GM12865 (cell line): ENCODE results near the gene F12.

Source experiments
- DNase-seq: peaks from one replicate; pipeline ENCODE4 v3.0.0; 2010; ENCODE audit warnings: low read depth
- H3K4me3 ChIP-seq: 2 replicates; pipeline ENCODE4 v1.5.1; 2011; ENCODE audit warnings: mild to moderate bottlenecking, low read depth, low read length, control low read depth
- TF ChIP-seq, protein P1 (sequence below): IDR thresholded peaks from 2 replicates; pipeline ENCODE4 v1.5.1; 2011; ENCODE audit warnings: low read length, control low read depth, low read depth, inconsistent platforms; ENCODE audit not compliant: insufficient read depth; ENCODE audit errors: missing control alignments

Gene F12

DNA sequence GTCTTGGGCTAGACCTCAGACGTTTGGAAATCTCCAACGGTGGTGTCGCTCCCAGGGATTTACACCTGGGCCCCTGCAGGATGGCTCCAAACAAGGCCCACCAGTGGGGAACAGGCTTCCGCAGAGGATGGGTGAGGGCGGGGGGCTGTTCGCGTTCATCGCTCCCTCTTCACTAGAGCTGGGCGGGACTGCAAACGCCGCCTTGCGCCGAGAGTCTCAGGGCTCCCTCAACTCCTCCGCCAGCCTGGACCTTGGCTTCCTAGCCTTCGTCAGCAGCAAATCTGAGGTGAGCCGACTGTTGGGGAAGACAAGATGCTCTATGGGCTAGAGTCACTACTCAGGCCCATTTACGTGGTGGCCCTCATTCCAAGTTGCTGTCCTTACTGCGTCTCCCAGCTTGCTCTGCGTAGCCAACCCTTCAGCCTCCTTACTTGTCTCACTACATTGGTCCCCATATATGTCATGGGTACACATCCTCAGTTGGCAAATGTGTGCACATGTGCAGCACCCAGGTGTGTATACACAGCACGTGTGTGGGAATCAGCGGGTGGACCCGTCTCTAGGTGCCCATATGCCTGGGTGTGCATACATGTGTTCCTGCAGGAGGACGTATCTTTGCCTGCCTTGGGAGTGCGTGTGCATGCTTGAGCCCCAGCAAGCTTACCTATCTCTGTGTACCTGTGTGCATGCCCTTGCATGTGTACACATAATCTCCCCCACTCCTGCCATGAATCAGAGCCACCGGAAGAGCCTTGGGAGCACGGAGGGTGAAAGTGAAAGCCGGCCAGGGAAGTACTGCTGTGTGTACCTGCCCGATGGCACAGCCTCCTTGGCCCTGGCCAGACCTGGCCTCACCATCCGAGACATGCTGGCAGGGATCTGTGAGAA, 41.1 kb downstream of the F12 start:
- peak; percentile 51 for DNase-seq
- H3K4me3 ChIP-seq: no peak overlapping the region
- TF ChIP-seq, protein P1, sequence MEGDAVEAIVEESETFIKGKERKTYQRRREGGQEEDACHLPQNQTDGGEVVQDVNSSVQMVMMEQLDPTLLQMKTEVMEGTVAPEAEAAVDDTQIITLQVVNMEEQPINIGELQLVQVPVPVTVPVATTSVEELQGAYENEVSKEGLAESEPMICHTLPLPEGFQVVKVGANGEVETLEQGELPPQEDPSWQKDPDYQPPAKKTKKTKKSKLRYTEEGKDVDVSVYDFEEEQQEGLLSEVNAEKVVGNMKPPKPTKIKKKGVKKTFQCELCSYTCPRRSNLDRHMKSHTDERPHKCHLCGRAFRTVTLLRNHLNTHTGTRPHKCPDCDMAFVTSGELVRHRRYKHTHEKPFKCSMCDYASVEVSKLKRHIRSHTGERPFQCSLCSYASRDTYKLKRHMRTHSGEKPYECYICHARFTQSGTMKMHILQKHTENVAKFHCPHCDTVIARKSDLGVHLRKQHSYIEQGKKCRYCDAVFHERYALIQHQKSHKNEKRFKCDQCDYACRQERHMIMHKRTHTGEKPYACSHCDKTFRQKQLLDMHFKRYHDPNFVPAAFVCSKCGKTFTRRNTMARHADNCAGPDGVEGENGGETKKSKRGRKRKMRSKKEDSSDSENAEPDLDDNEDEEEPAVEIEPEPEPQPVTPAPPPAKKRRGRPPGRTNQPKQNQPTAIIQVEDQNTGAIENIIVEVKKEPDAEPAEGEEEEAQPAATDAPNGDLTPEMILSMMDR: no peak

DNA sequence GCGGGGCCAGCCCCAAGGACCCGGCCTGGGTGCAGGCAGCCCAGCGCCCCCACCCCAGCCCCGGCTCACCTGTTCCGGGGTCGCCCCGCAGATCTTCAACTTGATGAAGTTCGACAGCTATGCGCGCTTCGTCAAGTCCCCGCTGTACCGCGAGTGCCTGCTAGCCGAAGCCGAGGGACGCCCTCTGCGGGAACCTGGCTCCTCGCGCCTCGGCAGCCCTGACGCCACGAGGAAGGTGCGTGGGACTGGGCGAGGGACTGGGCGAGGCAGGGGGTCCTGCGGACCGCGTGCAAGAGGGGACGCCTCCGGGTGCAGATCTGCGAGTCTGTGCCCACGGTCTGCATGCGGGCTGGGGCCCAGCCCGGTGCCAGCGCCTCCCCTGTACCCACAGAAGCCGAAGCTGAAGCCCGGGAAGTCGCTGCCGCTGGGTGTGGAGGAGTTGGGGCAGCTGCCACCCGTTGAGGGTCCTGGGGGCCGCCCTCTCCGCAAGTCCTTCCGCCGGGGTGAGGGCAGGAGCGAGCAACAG, 42.0 kb downstream of the F12 start:
- no peak overlapping the region for H3K4me3 ChIP-seq
- no peak for DNase-seq
- TF ChIP-seq, protein P1: no peak

DNA sequence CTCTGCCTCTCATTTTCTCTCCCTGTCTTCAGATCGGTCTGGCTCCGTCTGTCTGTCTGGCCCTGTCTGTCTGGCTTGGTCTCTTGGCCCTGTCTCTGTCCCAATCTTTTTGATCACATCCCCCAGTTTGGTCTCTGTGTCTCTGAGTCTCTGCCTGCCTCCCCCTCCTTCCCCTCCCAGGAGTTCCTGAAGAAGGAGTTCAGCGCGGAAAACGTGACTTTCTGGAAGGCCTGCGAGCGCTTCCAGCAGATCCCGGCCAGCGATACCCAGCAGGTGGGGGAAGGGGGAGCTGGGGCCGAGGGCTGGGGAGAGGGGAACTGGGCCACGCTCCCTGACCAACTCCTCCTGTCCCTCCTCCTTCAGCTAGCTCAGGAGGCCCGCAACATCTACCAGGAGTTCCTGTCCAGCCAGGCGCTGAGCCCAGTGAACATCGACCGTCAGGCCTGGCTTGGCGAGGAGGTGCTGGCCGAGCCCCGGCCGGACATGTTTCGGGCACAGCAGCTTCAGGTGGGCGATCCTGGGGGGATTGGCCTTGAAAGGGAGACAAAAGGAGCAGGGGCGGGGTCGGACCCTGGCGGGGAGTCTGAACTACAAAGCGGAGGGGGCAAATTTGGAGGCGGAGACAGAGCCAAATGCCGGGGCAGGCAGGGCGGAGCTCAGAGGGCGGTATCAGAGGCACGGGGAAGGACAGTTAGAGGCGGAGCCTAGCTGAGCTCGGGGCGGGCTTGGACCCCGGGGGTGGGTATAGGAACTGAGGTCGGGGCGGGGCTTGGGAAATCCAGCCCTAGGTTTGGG, 42.6 kb downstream of the F12 start:
- no peak overlapping the region for H3K4me3 ChIP-seq
- DNase-seq: no peak
- TF ChIP-seq, protein P1: no peak

DNA sequence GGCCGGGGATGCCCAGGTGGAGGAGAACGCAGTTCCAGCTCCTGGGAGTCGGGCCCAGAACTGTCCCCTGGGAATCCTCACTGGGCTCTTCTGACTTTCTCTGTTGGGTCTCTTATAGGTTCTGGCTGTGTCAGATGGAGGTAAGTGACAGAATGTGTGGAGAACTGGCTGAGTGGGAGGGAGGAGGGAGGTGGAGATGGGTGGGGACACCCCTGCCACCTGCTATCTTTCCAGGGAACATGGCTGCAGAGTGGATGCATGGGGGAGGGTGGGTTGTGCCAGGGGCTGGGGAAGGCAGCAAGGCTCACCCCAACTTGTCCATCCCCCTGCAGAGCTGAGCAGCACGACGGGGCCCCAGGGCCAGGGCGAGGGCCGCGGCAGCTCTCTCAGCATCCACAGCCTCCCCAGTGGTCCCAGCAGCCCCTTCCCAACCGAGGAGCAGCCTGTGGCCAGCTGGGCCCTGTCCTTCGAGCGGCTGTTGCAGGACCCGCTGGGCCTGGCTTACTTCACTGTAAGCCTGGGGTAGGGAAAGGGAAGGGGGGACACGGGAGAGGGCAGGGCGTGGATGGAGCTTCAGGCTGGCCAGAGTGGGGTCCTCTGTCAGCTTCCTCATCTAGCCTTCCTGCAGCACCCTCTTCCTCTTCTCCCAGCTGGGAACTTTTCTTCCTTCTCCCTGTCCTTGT, 43.4 kb downstream of the F12 start:
- TF ChIP-seq, protein P1: no peak
- H3K4me3 ChIP-seq: no peak overlapping the region
- DNase-seq: no peak

DNA sequence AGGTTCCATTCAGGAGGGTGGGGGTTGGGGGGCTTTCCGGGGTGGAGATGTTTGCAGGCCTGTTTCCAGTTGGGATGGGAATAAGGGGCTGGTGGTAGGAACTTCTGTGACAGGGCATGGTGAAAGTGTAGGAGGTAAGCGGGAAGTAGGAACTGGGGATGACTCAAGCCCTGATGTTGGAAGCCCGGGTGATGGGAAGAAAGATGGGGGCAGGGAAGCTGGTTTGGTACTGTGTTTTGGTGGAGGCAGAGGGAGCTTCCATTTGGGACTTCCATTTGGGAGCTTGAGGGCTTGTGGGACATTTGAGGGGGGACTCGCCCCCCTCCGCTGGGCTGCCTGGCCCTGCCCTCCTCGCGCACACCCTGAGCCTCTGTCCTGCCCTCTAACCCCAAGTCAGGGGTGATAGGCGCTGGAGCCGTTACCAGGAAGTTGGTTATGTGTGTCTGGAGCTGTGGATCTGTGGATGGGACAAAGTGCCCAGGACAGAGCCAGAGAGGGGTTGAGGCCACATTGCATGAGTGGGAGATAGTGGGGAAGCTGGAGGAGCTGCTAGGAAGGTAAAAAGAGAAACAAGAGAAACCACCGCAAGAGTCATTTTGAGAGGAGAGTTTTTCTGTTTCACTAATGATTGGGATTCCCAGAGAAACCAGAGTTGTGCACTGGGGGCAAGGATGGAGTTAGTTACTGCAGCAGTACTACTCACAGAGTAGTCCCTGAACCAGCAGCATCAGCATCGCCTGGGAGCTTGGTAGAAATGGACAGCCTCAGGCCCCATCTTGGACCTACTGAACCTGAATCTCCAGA, 45.0 kb downstream of the F12 start:
- TF ChIP-seq, protein P1: no peak
- peak overlapping the region; percentile 10 for H3K4me3 ChIP-seq
- DNase-seq: peak; percentile 84

DNA sequence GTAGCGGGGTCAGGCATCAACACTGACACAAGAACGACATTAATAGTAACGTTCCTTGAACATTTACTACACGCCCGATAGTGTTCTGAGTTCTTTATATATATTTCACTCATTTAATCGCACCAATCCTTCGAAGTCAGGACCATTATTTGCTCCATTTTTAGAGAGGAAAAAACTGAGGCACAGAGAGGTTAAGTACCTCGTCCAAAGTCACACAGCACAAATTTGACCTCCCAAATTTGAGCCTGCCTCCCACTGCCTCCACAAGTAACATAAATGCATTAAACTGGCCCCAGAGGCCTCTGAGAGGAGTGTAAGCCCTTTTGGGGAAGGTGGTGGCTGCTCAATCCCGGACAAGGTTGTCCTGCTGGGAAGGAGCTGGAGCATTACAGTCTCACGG, 45.8 kb downstream of the F12 start:
- peak overlapping the region; percentile 10 for H3K4me3 ChIP-seq
- no peak for DNase-seq

More for the DNA sequence above, 45.8 kb downstream of the F12 start:
- TF ChIP-seq, protein P1: no peak
